IMR-90 (cell line): ENCODE results near the gene DNAJC7. TPM values are rescaled to one million over a fixed set of nuclear protein-coding genes. Genes with fewer than 3 reads are reported as not detected.

Source experiments
- ATAC-seq: fragments of 200-7000 bp; cut with Tn5 transposase; 2 replicates; pipeline ENCODE4 v1.9.1; 2020; ENCODE audit warnings: low read depth, mild to moderate bottlenecking, moderate library complexity
- BruUV-seq: library from RNA; stranded (reverse); fragments of 400-500 nt; replicated peaks from 2 replicates; lab custom pipeline; 2021; lab: Mats Ljungman, UMichigan
- CTCF ChIA-PET: fragments of 300-600 bp; formaldehyde crosslinking; extraction: SDS; loops from one replicate; lab custom pipeline; 2021; ENCODE audit warnings: antibody characterized with exemption; lab: Yijun Ruan, JAX
- POLR2A ChIA-PET: fragments of 300-600 bp; sonication (Branson Sonifier 250); formaldehyde crosslinking; loops from one replicate; lab custom pipeline; 2022; ENCODE audit warnings: antibody characterized with exemption; ENCODE audit not compliant: unreplicated experiment; lab: Charles Lee
- DNase-seq: peaks from one replicate; pipeline ENCODE4 v3.0.0; 2013
- H2AFZ ChIP-seq: replicated peaks from 2 replicates; pipeline ENCODE3; 2013; ENCODE audit warnings: low read length, mild to moderate bottlenecking; ENCODE audit not compliant: poor library complexity
- H2AK5ac ChIP-seq: 2 replicates; pipeline ENCODE4 v1.6.1; 2013; ENCODE audit warnings: low read depth, low read length, inconsistent platforms
- H2AK9ac ChIP-seq: replicated peaks from 2 replicates; pipeline ENCODE3; 2013; ENCODE audit warnings: mild to moderate bottlenecking, low read depth, low read length, moderate library complexity; ENCODE audit not compliant: poor library complexity
- H2BK120ac ChIP-seq: 2 replicates; pipeline ENCODE4 v1.6.1; 2013; ENCODE audit warnings: low read depth, low read length, inconsistent platforms
- H2BK15ac ChIP-seq: 3 replicates; pipeline ENCODE4 v1.6.1; 2013; ENCODE audit warnings: low read depth, low read length, inconsistent platforms
- H2BK20ac ChIP-seq: 2 replicates; pipeline ENCODE4 v1.6.1; 2013; ENCODE audit warnings: low read depth, mild to moderate bottlenecking, inconsistent platforms, low read length, moderate library complexity
- H2BK5ac ChIP-seq: 2 replicates; pipeline ENCODE4 v1.6.1; 2013; ENCODE audit warnings: mild to moderate bottlenecking, low read depth, low read length, inconsistent platforms; ENCODE audit not compliant: poor library complexity, severe bottlenecking
- H3K14ac ChIP-seq: replicated peaks from 2 replicates; pipeline ENCODE4 v1.6.1; 2013; ENCODE audit warnings: low read depth, low read length, inconsistent platforms
- H3K18ac ChIP-seq: 2 replicates; pipeline ENCODE4 v1.6.1; 2013; ENCODE audit warnings: low read depth, low read length, control low read depth
- H3K23ac ChIP-seq: 2 replicates; pipeline ENCODE4 v1.6.1; 2013; ENCODE audit warnings: low read depth, low read length, inconsistent platforms
- H3K27ac ChIP-seq: 2 replicates; pipeline ENCODE4 v1.5.1; 2013; ENCODE audit warnings: mild to moderate bottlenecking, control low read depth, low read length; ENCODE audit not compliant: insufficient read depth
- H3K27me3 ChIP-seq: 2 replicates; pipeline ENCODE4 v1.6.1; 2013; ENCODE audit warnings: low read length; ENCODE audit not compliant: control insufficient read depth, insufficient read depth
- H3K36me3 ChIP-seq: 2 replicates; pipeline ENCODE4 v1.6.1; 2013; ENCODE audit warnings: low read length, mixed read lengths; ENCODE audit not compliant: control insufficient read depth, insufficient read depth
- H3K4ac ChIP-seq: 2 replicates; pipeline ENCODE4 v1.6.1; 2013; ENCODE audit warnings: low read depth, low read length, inconsistent platforms
- H3K4me1 ChIP-seq: 2 replicates; pipeline ENCODE4 v1.6.1; 2013; ENCODE audit warnings: low read length, mixed read lengths; ENCODE audit not compliant: control insufficient read depth, insufficient read depth
- H3K4me2 ChIP-seq: 2 replicates; pipeline ENCODE4 v1.6.1; 2013; ENCODE audit warnings: low read depth, mild to moderate bottlenecking, control low read depth, low read length, moderate library complexity
- H3K4me3 ChIP-seq: 2 replicates; pipeline ENCODE4 v1.5.1; 2013; ENCODE audit warnings: low read depth, mild to moderate bottlenecking, control low read depth, low read length, moderate library complexity; ENCODE audit not compliant: insufficient read depth
- H3K56ac ChIP-seq: 2 replicates; pipeline ENCODE4 v1.6.1; 2013; ENCODE audit warnings: low read length, inconsistent platforms; ENCODE audit not compliant: insufficient read depth; ENCODE audit errors: extremely low read depth
- H3K79me1 ChIP-seq, 2 experiments: 2 replicates each; pipeline ENCODE4 v1.6.1; 2013; ENCODE audit warnings: low read length in 2 of 2, inconsistent platforms in 1 of 2, low read depth in 1 of 2
- H3K9ac ChIP-seq: 2 replicates; pipeline ENCODE4 v1.6.1; 2013; ENCODE audit warnings: low read depth, low read length, control low read depth
- H3K9me1 ChIP-seq: 2 replicates; pipeline ENCODE4 v1.6.1; 2013; ENCODE audit warnings: low read length, inconsistent platforms; ENCODE audit not compliant: insufficient read depth
- H3K9me3 ChIP-seq: 2 replicates; pipeline ENCODE4 v1.6.1; 2013; ENCODE audit warnings: low read length; ENCODE audit not compliant: control insufficient read depth, insufficient read depth
- H4K20me1 ChIP-seq: 2 replicates; pipeline ENCODE4 v1.6.1; 2013; ENCODE audit warnings: low read length, inconsistent platforms; ENCODE audit not compliant: insufficient read depth
- H4K5ac ChIP-seq: 2 replicates; pipeline ENCODE4 v1.6.1; 2013; ENCODE audit warnings: mild to moderate bottlenecking, low read depth, low read length, control low read depth
- H4K8ac ChIP-seq, 2 experiments: 2 replicates each; pipeline ENCODE4 v1.6.1; 2013; ENCODE audit warnings: low read depth in 2 of 2, low read length in 2 of 2, control low read depth in 1 of 2, inconsistent platforms in 1 of 2
- H4K91ac ChIP-seq: 2 replicates; pipeline ENCODE4 v1.6.1; 2013; ENCODE audit warnings: low read depth, low read length, inconsistent platforms; ENCODE audit not compliant: insufficient read depth
- MXI1 ChIP-seq: IDR thresholded peaks from 2 replicates; pipeline ENCODE4 v1.6.1; 2012; ENCODE audit warnings: low read depth, mild to moderate bottlenecking, low read length, moderate library complexity, borderline replicate concordance
- RFX5 ChIP-seq: IDR thresholded peaks from 2 replicates; pipeline ENCODE4 v1.8.0; 2012; ENCODE audit warnings: low read depth, mild to moderate bottlenecking, low read length, moderate library complexity
- WGBS, 2 experiments: methylation state at CpG; one replicate each; pipeline versions ENCODE4 v1.1.5 to v1.1.7; 2013; ENCODE audit warnings: missing lambda C conversion rate in 2 of 2; ENCODE audit not compliant: insufficient read length in 1 of 2; ENCODE audit errors: extremely low coverage in 2 of 2; 5-methylcytosine and 5-hydroxymethylcytosine counted together
- dilution Hi-C: fragments of 300-500 bp; cut with HindIII; formaldehyde crosslinking; loops from one replicate; pipeline ENCODE4 v1.14.3; 2018; ENCODE audit warnings: low sequenced_read_pairs; ENCODE audit not compliant: unreplicated experiment
- in situ Hi-C: fragments of 300-500 bp; cut with MboI; formaldehyde crosslinking; loops from 3 replicates; pipeline ENCODE4 v1.14.3; 2019; ENCODE audit warnings: low sequenced_read_pairs, inconsistent platforms, mixed read lengths
- intact Hi-C: fragments of 100-400 bp; cut with micrococcal nuclease; formaldehyde crosslinking; loops from 2 replicates; pipeline ENCODE4 v1.10.0; 2022
- polyA plus RNA-seq, 3 experiments: library from polyadenylated mRNA; depleted of rRNA; stranded (reverse); fragments of >200 nt; gene quantifications; 2 replicates each; pipeline ENCODE4 v1.2.3, GENCODE V29; 2012; ENCODE audit warnings: low replicate concordance in 1 of 3
- total RNA-seq: library from RNA; depleted of rRNA; stranded (reverse); fragments of >200 nt; gene quantifications from 2 replicates; pipeline ENCODE4 v1.2.3, GENCODE V29; 2012

Gene DNAJC7
- total and polyA plus RNA-seq, 2 of the 4 experiments (the other 2 are of a cell fraction): 49.3 to 71.7 TPM

DNA sequence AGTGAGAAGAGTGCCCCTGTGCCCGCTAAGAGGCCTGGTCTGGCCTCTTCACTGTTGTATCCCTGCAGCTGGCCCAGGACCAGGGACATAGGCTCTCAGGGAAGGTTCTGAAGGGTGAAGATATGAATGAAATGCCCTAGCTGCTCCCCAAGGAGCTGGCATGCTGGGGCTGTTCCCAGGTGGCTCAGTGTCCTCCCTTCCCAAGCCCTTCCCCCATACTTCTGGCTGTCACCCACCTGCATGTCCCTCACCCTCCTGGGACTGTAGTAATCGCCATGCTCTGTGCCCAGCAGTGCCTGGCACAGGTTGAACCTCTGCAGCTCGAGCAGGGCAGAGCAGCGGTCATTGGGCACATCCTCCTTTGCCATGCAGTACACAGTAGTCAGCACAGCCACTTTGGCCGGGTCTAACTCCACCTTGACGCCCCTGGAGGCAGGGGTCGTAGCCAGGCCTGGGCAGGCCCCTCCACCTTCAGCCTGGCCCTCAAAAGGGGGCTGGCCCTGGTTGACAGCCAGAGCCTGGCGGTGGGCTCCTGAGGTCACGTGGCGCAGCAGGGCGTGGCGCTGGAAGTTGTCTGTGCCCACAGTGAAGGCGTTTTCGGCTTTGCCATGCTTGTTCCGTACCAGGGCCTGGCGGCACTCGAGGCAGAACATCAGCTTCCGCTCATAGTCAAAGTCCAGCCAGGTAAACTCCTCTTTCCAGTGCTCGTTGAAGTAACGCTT lies 25.5 kb upstream of the DNAJC7 start:
- dilution Hi-C loops: no loop called here
- intact Hi-C loops: no loop called here
- Histone ChIP-seq H2AFZ (peak overlapping the region; percentile 11), H3K9ac (no peak overlapping the region), H3K79me1 (no peaks in the 10 kb centered on the region), H2BK5ac (no peak overlapping the region), H3K4me2 (no peak overlapping the region), H3K27ac (no peak overlapping the region), H3K4me3 (no peak overlapping the region), H3K4ac (no peak overlapping the region), H3K36me3 (no peaks in the 10 kb centered on the region), H3K4me1 (no peaks in the 10 kb centered on the region), H3K18ac (no peak overlapping the region), H2BK15ac (no peak overlapping the region), H3K27me3 (peaks cover 28% of the 10 kb centered on the region), H4K91ac (no peak overlapping the region), H3K23ac (no peak overlapping the region), H4K5ac (no peak overlapping the region), H2AK9ac (no peak overlapping the region), H2AK5ac (no peak overlapping the region), H4K8ac (no peak overlapping the region), H2BK120ac (no peak overlapping the region), H3K9me1 (no peaks in the 10 kb centered on the region), H3K56ac (no peak overlapping the region), H4K20me1 (no peaks in the 10 kb centered on the region), H3K9me3 (no peaks in the 10 kb centered on the region), H3K14ac (no peak overlapping the region), H2BK20ac (no peak overlapping the region)
- 76% methylated on average over 14 of the region's 20 CpGs; no CpG with 5 or more reads in 1 of the 2 experiments for WGBS, 2 experiments
- in situ Hi-C loops: no loop called here
- no peak for ATAC-seq
- no peak for TF ChIP-seq RFX5
- TF ChIP-seq MXI1: no peak
- no TSS peak for BruUV-seq
- POLR2A ChIA-PET: no interaction called here
- no peak for DNase-seq
- CTCF ChIA-PET: no interaction called here
